GM12878 (cell line): ENCODE results near the gene KCNK1.

Experiments
- ATF3 ChIP-seq: IDR thresholded peaks from 2 replicates; pipeline ENCODE4 v1.6.1; 2011; ENCODE audit warnings: low read depth, mild to moderate bottlenecking, low read length, moderate library complexity, borderline replicate concordance; ENCODE audit errors: extremely low read depth
- BMI1 ChIP-seq: fragments of 450-650 bp; IDR thresholded peaks from 2 replicates; pipeline ENCODE4 v1.6.1; 2016; ENCODE audit warnings: mild to moderate bottlenecking, moderate library complexity, borderline replicate concordance
- CTCF ChIP-seq, 3 experiments: IDR thresholded peaks in 2 of 3; conservative IDR thresholded peaks in 1 of 3; 2 replicates each; pipeline ENCODE4 v1.5.1; 2011; ENCODE audit warnings: low read depth in 3 of 3, low read length in 3 of 3, mild to moderate bottlenecking in 3 of 3, control low read depth in 2 of 3, moderate library complexity in 2 of 3, inconsistent platforms in 1 of 3, mixed read lengths in 1 of 3; ENCODE audit not compliant: control insufficient read depth in 2 of 3, insufficient read depth in 1 of 3; ENCODE audit errors: extremely low read depth in 1 of 3
- IKZF2 ChIP-seq, 2 experiments: fragments of 450-650 bp; IDR thresholded peaks; 2 replicates each; pipeline ENCODE4 v1.6.1; 2017; ENCODE audit warnings: mild to moderate bottlenecking in 2 of 2, moderate library complexity in 2 of 2
- KDM1A ChIP-seq: fragments of 200-600 bp; sonication (generic); IDR thresholded peaks from 2 replicates; pipeline ENCODE4 v1.6.1; 2016; ENCODE audit warnings: borderline replicate concordance
- POLR2A ChIP-seq: IDR thresholded peaks from 2 replicates; pipeline ENCODE4 v1.6.1; 2011; ENCODE audit warnings: low read depth, mild to moderate bottlenecking, low read length
- RCOR1 ChIP-seq: conservative IDR thresholded peaks from 2 replicates; pipeline ENCODE4 v1.6.1; 2012; ENCODE audit warnings: low read depth, low read length, improper control_type of control experiment

GRCh38 chr1:233667741-233668140 is 53.8 kb downstream of the KCNK1 start:
- no peak for TF ChIP-seq POLR2A
- TF ChIP-seq BMI1 = no peak
- no peak for TF ChIP-seq ATF3
- TF ChIP-seq CTCF (IDR thresholded peaks at IDR 0.05 in 2 of 3, conservative IDR thresholded peaks at IDR 0.05 in 1 of 3; ENCODE audit: control insufficient read depth in 2 of 3, extremely low read depth in 1 of 3, insufficient read depth in 1 of 3, low read depth in 3 of 3, low read length in 3 of 3) = no peak
- TF ChIP-seq IKZF2 (IDR thresholded peaks at IDR 0.05) = no peak
- TF ChIP-seq RCOR1 = no peak
- no peak for TF ChIP-seq KDM1A
